GM11168 (cell line): ENCODE results near the gene MYO19.

Experiments
- in situ Hi-C: fragments of 300-500 bp; cut with MboI; formaldehyde crosslinking; loops from one replicate; pipeline ENCODE4 v1.12.0; 2022; ENCODE audit warnings: low sequenced_read_pairs; ENCODE audit not compliant: unreplicated experiment

Gene MYO19

DNA sequence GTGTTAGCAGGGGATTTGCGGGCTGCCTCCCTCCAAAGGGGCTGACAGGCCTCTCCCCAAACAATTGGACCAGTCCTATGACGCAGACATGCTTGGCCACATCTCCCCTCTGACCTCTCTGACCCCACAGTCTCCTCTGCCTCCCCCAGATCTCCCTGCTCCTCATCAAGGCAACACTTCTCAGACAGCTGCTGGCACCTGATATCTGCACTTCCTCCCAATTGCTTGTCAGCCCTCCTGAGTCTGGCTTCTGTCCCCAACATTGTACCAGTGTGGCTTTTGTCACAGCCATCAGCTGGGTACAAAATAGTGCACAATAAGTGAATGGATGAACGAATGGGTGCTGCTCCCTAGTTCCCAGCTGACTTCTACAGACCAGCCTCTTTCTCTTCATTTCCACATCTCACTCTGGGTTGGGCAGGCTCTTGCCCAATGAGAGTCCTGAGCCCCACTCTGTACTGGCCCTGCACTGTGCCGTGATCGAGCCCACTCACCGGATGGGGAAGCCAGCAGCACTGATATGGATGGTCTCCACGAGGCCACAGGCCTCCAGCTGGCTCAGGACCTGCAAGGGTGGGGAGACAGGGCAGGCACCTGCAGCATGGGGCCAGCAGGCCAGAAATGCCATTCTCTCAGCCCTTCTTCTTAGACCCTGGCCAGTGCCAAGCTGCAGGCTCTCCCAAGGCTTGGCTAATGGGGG lies 31.1 kb downstream of the MYO19 start:
- in situ Hi-C loops = no loop called here

DNA sequence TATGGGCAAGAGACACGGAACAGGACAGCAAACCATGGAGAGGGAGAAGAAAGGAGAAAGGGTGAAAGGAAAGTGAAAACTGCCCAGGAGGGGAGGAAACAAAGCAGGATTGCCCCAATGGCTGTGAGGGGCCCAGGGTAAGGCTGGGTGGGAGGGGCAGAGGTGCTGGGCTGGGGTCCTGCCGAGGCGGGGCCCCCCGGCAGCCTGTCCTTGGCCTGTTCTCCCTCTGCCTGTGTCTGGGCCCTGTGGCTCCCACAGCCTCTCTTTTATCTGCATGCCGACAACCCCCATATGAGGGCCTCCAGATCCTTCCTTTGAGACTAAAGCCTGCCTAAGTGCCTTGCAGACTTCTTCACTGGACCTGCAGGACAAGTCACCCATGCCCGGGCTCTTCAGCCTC lies 32.7 kb downstream of the MYO19 start:
- in situ Hi-C loops = no loop called here

GRCh38 chr17:36501351-36501750 lies 33.3 kb downstream of the MYO19 start:
- in situ Hi-C loops = no loop called here

DNA sequence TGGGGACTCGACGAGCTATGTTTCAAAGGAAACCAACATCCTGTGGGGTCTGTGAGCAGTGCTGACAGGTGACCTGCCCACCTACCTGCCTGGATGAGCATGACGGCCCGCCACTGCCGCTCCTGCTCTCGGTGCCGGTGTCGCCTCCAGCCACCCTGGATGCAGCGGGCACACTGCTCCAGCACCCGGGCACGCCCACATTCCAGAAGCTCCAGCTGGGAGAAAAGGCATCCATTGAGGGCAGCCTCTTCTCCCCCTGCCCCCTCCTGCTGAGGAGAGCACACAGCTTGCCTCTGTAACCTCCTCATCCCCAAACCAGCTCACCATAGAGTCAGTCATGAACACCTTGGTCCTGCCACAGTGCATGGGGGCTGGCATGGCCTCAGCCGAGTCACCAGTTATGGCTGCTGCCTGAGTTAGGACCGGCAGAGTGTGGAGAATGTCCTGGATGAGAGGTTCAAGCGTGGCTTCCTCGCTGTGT lies 33.9 kb downstream of the MYO19 start:
- in situ Hi-C loops = no loop called here

DNA sequence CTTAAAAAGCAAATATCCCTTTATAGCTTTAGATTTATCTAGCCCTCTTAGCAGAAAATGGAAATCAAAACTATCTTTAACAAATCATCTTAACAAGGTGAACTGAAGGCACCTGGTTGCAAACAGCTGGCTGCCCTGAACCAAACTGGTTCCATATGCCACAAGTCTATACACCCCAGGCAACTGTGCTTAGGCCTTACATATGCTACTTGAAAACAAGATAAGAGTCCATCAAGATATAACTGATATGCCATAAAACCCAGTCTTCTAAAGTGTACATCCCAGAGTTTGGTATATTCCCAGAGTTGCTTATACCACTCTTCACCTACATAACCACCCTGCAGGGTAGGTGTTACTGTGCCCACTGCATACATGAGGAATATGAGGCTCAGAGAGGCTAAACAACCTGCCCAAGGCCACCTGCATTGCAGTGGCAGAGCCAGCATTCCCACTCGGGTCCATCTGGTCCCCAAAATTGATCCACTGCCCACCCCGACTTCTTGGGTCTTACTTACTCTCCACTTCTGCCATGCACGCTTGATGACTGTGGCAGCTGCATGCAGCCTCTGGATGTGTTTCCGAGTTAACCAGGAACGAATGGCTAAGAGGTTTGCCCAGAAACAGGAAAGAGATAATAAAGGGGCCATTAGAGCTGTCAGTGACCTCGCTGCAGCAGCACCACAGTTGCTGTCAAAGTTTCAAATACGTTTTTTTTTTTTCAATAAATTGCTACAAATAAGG lies 35.9 kb downstream of the MYO19 start:
- in situ Hi-C loops = loop anchor here (25.0 kb wide), 1 partner anchor 286 kb away; the partner anchor contains the start of gene CCL4L2

- in situ Hi-C loops = loop anchor here (25.0 kb wide), 1 partner anchor 286 kb away; the partner anchor contains the start of gene CCL4L2
Measured at GRCh38 chr17:36498155-36498554, 36.5 kb downstream of the MYO19 start.

DNA sequence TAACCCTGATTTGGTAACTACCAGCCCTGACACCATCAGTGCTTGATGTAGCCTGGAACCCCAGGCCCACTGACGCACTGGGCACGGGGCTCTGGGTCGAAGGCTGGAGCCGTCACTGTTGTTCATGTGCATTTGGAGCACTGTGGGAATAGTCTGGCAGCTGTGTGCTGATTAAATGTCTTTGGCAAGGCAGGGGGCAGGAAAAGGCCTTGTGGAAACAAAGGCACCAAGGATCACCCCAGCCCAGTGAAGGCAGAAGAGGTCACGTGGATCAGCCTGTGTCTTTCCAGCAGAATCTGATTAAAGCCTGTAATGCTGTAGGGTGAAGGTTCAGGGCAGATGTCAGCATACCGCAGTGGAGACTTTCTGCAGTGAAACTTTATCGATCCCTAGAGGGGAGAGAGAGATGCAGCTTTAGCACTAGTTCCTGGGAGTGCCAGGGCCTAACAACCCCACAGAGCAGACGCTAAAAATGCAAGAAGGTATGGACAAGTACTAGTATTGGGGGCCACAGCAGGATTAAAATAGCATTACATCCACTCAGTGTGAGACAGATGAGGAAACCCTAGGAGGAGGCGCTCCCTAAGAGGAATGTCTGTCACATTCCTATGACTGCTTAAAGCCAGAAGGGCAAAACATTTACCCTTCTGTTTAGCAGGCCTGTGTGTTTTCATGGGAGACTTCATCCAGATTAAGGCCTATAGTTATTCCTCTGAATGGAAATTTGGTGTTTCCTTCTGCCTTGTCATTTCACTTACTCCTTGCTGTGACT lies 38.5 kb downstream of the MYO19 start:
- in situ Hi-C loops = loop anchor here (25.0 kb wide), 1 partner anchor 284 kb away; the partner anchor contains the start of gene CCL4L2

- in situ Hi-C loops = loop anchor here (25.0 kb wide), 1 partner anchor 283 kb away; the partner anchor contains the start of gene CCL4L2
Measured at GRCh38 chr17:36495076-36495578, 39.5 kb downstream of the MYO19 start.

DNA sequence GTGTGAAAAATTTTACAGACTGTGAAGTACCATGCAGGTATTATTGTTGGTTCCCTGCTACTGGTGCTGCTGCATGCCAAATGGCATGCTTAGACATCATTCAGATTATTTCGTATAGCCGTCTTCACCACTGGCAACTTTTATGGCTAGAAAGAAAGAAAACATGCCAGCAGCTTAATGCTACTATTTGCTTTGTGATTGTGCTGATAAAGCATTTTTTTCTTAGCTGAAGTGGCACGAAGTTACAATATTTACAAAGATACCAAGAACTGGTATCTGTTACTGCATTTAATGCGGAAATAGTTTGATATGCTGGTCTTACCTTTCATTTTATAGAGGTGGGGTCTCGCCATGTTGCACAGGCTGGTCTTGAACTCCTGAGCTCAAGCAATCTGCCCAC lies 40.0 kb downstream of the MYO19 start:
- in situ Hi-C loops = loop anchor here (25.0 kb wide), 1 partner anchor 282 kb away; the partner anchor contains the start of gene CCL4L2

DNA sequence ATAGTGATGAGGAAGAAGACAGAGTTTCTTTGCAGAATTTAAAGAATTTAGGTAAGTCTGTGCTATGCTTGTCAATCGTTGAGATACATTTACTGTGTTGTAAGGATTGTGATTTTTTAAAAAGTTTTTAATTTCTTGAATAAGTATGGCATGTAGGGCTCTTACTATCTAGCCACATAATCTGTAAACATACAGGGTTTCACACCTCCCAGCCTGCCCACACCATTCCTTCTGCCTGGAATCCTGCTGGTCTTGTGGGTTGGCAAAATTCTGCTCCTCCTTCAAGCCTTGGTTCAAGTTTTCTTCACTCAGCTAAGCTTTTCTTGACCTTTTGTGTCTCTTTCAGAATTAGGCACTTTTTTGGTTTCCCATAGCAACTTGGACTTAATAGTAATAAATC lies 40.7 kb downstream of the MYO19 start:
- in situ Hi-C loops = loop anchor here (25.0 kb wide), 1 partner anchor 282 kb away; the partner anchor contains the start of gene CCL4L2

DNA sequence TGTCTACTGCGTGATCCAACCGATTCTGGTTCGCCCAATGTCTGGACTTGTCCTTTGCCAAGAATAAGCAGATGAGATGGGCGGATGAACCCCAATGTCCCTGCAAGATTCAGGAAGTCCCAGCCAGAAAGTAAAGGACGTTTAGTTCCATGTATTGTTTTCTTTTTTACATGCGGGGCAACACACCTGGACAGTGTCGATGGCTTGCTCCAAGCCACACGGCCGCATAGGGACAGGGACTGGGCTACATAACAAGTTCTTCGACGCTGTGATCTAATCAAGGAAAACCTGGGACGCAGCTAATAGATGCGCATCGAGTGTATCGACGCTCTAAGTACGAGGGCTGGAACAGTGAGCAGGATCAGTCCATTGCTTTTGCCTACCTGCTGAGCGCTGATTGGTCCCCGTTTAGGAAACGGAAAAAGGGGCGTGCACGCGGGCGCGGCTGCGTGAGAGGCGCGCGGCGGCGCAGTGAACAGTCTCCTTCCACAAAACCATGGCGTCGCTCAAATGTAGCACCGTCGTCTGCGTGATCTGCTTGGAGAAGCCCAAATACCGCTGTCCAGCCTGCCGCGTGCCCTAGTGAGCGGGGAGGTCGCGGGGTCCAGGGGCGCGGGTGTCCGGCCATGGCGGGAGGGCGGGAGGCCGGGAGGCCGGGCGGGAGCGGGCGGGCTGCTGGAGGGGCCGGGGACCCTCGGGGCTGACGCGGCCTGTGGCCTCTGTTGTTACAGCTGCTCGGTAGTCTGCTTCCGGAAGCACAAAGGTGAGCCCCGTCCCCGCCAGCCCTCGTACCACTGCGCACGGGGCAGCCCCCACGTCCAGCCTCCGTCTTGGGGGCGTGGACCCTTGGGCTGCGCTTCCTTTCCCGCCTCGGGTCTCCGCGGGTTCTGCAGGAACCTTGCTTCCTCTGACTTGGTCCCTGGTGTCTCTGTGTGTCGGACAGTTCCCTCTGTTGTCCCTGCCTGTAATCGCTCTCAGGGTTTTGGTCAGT lies 48.2 kb downstream of the MYO19 start, which contains the start of gene ZNHIT3:
Gene ZNHIT3, plus strand, starts transcription at position 478 of the 991 bp plus-strand sequence. Its CDS starts 19 bp downstream, at position 497.
- in situ Hi-C loops = loop anchor here (10.0 to 25.0 kb wide), 2 partner anchors 274 to 512 kb away; partner anchors contain the start of gene CCL4L2

- in situ Hi-C loops = loop anchor here (10.0 to 25.0 kb wide), 2 partner anchors 274 to 511 kb away; partner anchors contain the start of gene CCL4L2
Measured at GRCh38 chr17:36485805-36486203, 48.9 kb downstream of the MYO19 start.

- in situ Hi-C loops = loop anchor here (10.0 to 25.0 kb wide), 2 partner anchors 273 to 510 kb away; partner anchors contain the start of gene CCL4L2
Measured at GRCh38 chr17:36485027-36485426, 49.6 kb downstream of the MYO19 start.

DNA sequence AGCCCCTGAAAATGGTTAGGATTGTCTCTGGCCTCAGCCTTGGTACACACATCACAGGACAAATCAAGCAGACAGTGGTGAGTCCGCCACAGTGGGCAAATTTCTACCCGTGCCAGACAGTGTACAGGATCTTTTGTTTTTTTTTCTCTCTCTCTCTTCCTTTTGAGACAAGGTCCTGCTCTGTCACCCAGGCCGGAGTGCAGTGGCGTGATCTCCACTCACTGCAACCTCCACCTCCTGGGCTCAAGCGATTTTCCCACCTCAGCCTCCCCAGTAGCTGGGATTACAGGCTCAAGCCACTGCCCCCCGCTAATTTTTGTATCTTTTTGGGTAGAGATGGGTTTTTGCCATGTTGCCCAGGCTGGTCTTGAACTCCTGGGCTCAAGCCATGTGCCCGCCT lies 50.6 kb downstream of the MYO19 start:
- in situ Hi-C loops = loop anchor here (10.0 to 25.0 kb wide), 2 partner anchors 272 to 509 kb away; partner anchors contain the start of gene CCL4L2

- in situ Hi-C loops = loop anchor here (10.0 to 25.0 kb wide), 2 partner anchors 271 to 508 kb away; partner anchors contain the start of gene CCL4L2
Measured at GRCh38 chr17:36482611-36483504, 51.8 kb downstream of the MYO19 start.

- in situ Hi-C loops = loop anchor here (10.0 to 25.0 kb wide), 2 partner anchors 270 to 507 kb away; partner anchors contain the start of gene CCL4L2
Measured at GRCh38 chr17:36481829-36482228, 52.8 kb downstream of the MYO19 start.

GRCh38 chr17:36475346-36475970 lies 59.2 kb downstream of the MYO19 start:
- in situ Hi-C loops = loop anchor here (25.0 kb wide), 1 partner anchor 263 kb away; the partner anchor contains the start of gene CCL4L2
